ENCODE measurements around the gene ZEB2.
A peak's percentile ranks its signal among the peaks of the same experiment; 100 is the strongest.

The ZEB2 gene

GRCh38 chr2:144462266-144462665 lies 57.7 kb downstream of the ZEB2 start:
- H3K9ac ChIP-seq (ENCODE audit: low read length) = peak overlapping the region; percentile 43; the same call in 1 of the 2 replicates
- H3K4me3 ChIP-seq (ENCODE audit: low read depth, low read length, poor library complexity, severe bottlenecking) = no peak overlapping the region
- no peak overlapping the region for H2AFZ ChIP-seq (ENCODE audit: low read length)
- no peaks in the 10 kb centered on the region for H3K9me3 ChIP-seq (ENCODE audit: low read length)
- H3K27me3 ChIP-seq (ENCODE audit: insufficient read depth, low read length) = no peaks in the 10 kb centered on the region
- no peaks in the 10 kb centered on the region for H3K9me2 ChIP-seq (ENCODE audit: low read depth, low read length)
- no peaks in the 10 kb centered on the region for H4K20me1 ChIP-seq (ENCODE audit: insufficient read depth, low read length)
- peak overlapping the region; percentile 48 for H3K4me2 ChIP-seq (ENCODE audit: low read length)
- peak overlapping the region; percentile 81 for H3K27ac ChIP-seq (ENCODE audit: low read depth, low read length, poor library complexity, severe bottlenecking)
- H3K4me1 ChIP-seq (ENCODE audit: insufficient read depth, low read length, severe bottlenecking) = peaks cover 60% of the 10 kb centered on the region
- no peaks in the 10 kb centered on the region for H3F3A ChIP-seq (ENCODE audit: insufficient read depth, low read length)
- no peaks in the 10 kb centered on the region; the same call in 1 of the 2 replicates for H3K79me2 ChIP-seq (ENCODE audit: insufficient read depth, low read length)
- H3K36me3 ChIP-seq (ENCODE audit: insufficient read depth, low read length) = 0 out of 2 replicates have a peak, but pooled peaks cover 4% of the 10 kb centered on the region
- TF ChIP-seq EZH2 (IDR thresholded peaks at IDR 0.05; ENCODE audit: borderline replicate concordance, low read length) (no peak), CTCF (IDR thresholded peaks at IDR 0.05; ENCODE audit: low read length) (no peak)

- H3K4me1 ChIP-seq (ENCODE audit: insufficient read depth, low read length, severe bottlenecking) = peaks cover 70% of the 10 kb centered on the region
- no peak overlapping the region for H3K4me3 ChIP-seq (ENCODE audit: low read depth, low read length, poor library complexity, severe bottlenecking)
- H4K20me1 ChIP-seq (ENCODE audit: insufficient read depth, low read length) = no peaks in the 10 kb centered on the region
- no peaks in the 10 kb centered on the region for H3K27me3 ChIP-seq (ENCODE audit: insufficient read depth, low read length)
- no peak overlapping the region for H3K9ac ChIP-seq (ENCODE audit: low read length)
- H3K9me3 ChIP-seq (ENCODE audit: low read length) = no peaks in the 10 kb centered on the region
- 0 out of 2 replicates have a peak, but pooled peaks cover 4% of the 10 kb centered on the region for H3K36me3 ChIP-seq (ENCODE audit: insufficient read depth, low read length)
- no peaks in the 10 kb centered on the region; the same call in 1 of the 2 replicates for H3K79me2 ChIP-seq (ENCODE audit: insufficient read depth, low read length)
- H3F3A ChIP-seq (ENCODE audit: insufficient read depth, low read length) = 0 out of 2 replicates have a peak, but pooled peaks cover 1% of the 10 kb centered on the region
- peak overlapping the region; percentile 81 for H3K27ac ChIP-seq (ENCODE audit: low read depth, low read length, poor library complexity, severe bottlenecking)
- peak overlapping the region; percentile 48; the same call in 1 of the 2 replicates for H3K4me2 ChIP-seq (ENCODE audit: low read length)
- H3K9me2 ChIP-seq (ENCODE audit: low read depth, low read length) = no peaks in the 10 kb centered on the region
- no peak overlapping the region for H2AFZ ChIP-seq (ENCODE audit: low read length)
- TF ChIP-seq EZH2 (IDR thresholded peaks at IDR 0.05; ENCODE audit: borderline replicate concordance, low read length) = no peak
- TF ChIP-seq CTCF (IDR thresholded peaks at IDR 0.05; ENCODE audit: low read length) = no peak
Measured at GRCh38 chr2:144461308-144461766, 58.6 kb downstream of the ZEB2 start.

GRCh38 chr2:144460727-144461307 lies 59.1 kb downstream of the ZEB2 start:
- H3K27me3 ChIP-seq (ENCODE audit: insufficient read depth, low read length) = no peaks in the 10 kb centered on the region
- no peaks in the 10 kb centered on the region for H3K9me2 ChIP-seq (ENCODE audit: low read depth, low read length)
- H3K27ac ChIP-seq (ENCODE audit: low read depth, low read length, poor library complexity, severe bottlenecking) = peak overlapping the region; percentile 81
- peak overlapping the region; percentile 66 for H3K4me2 ChIP-seq (ENCODE audit: low read length)
- H3K4me1 ChIP-seq (ENCODE audit: insufficient read depth, low read length, severe bottlenecking) = peaks cover 75% of the 10 kb centered on the region
- H3K36me3 ChIP-seq (ENCODE audit: insufficient read depth, low read length) = 0 out of 2 replicates have a peak, but pooled peaks cover 4% of the 10 kb centered on the region
- H3K9ac ChIP-seq (ENCODE audit: low read length) = no peak overlapping the region
- no peaks in the 10 kb centered on the region; the same call in 1 of the 2 replicates for H3K79me2 ChIP-seq (ENCODE audit: insufficient read depth, low read length)
- no peaks in the 10 kb centered on the region for H4K20me1 ChIP-seq (ENCODE audit: insufficient read depth, low read length)
- 0 out of 2 replicates have a peak, but pooled peaks cover 4% of the 10 kb centered on the region for H3F3A ChIP-seq (ENCODE audit: insufficient read depth, low read length)
- no peak for TF ChIP-seq EZH2 (IDR thresholded peaks at IDR 0.05; ENCODE audit: borderline replicate concordance, low read length)
- no peak for TF ChIP-seq CTCF (IDR thresholded peaks at IDR 0.05; ENCODE audit: low read length)
- no peaks in the 10 kb centered on the region for H3K9me3 ChIP-seq (ENCODE audit: low read length)
- no peak overlapping the region for H3K4me3 ChIP-seq (ENCODE audit: low read depth, low read length, poor library complexity, severe bottlenecking)
- H2AFZ ChIP-seq (ENCODE audit: low read length) = no peak overlapping the region
